Astrocyte (in vitro differentiated cells and primary cell): ENCODE data around the gene FAM81B.

Source experiments
- EZH2 ChIP-seq: IDR thresholded peaks from 2 replicates; pipeline ENCODE4 v1.6.1; 2012; ENCODE audit warnings: mild to moderate bottlenecking, low read length, inconsistent platforms; ENCODE audit not compliant: insufficient read depth
- TF ChIP-seq, protein P1 (sequence below): IDR thresholded peaks from 2 replicates; pipeline ENCODE4 v1.5.1; 2011; ENCODE audit warnings: low read depth, mild to moderate bottlenecking, inconsistent platforms, low read length, moderate library complexity; ENCODE audit not compliant: insufficient read depth

DNA sequence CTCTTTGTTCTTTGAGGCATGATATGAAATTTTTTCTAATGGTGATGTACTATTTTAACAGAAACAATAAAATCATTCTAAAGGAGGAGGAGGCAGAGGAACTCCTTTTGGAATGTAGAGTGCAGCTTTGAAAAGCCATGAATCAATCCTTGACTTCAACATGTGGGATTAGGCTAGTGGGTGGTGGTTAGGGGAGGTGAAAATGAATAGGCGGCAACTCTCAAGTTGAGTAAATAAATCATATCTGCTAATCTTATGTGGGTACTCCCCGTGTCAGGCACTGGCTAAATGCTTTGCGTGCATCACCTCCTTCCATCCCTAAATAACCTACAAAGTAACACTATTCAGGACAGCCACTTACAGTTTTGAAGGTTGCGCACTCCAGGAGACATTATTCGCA is 35.1 kb downstream of the FAM81B start:
- TF ChIP-seq, protein P1, sequence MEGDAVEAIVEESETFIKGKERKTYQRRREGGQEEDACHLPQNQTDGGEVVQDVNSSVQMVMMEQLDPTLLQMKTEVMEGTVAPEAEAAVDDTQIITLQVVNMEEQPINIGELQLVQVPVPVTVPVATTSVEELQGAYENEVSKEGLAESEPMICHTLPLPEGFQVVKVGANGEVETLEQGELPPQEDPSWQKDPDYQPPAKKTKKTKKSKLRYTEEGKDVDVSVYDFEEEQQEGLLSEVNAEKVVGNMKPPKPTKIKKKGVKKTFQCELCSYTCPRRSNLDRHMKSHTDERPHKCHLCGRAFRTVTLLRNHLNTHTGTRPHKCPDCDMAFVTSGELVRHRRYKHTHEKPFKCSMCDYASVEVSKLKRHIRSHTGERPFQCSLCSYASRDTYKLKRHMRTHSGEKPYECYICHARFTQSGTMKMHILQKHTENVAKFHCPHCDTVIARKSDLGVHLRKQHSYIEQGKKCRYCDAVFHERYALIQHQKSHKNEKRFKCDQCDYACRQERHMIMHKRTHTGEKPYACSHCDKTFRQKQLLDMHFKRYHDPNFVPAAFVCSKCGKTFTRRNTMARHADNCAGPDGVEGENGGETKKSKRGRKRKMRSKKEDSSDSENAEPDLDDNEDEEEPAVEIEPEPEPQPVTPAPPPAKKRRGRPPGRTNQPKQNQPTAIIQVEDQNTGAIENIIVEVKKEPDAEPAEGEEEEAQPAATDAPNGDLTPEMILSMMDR = no peak
- TF ChIP-seq EZH2 = no peak
